Measurements from ENCODE around the gene VAX1.
"Not testable (repeated sequence)": the region's sequence is repeated elsewhere in the genome, so short reads cannot be mapped to it uniquely, and the experiment has no call there.

Gene VAX1

DNA sequence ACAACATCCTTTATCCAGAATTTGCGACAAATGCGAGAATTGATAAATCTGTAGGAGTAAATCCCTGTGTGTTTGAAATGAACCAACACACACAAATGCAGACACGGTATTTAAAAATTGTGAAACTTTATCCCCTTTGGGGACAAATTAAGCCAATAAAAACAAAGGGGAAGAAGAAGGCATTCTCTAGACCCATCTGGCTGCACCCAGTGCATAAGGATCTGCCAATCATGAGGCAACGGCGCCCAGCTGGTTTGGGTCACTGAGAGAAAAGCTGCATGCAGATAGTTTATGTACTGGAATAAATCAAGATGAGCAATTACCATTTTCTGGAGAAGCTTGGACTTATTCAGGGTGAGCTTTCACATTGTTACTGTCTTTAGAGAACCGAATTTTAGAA is 45.7 kb downstream of the VAX1 start:
- no peaks in the 10 kb centered on the region for H3K9me2 ChIP-seq (replicated peaks; ENCODE audit: insufficient read depth, low read length)
- no peak overlapping the region for H3K27ac ChIP-seq (ENCODE audit: low read depth, low read length)
- no peak overlapping the region for H3K4me3 ChIP-seq (ENCODE audit: insufficient read depth, low read length, poor library complexity, severe bottlenecking)
- H3K27me3 ChIP-seq (ENCODE audit: low read length) = no peaks in the 10 kb centered on the region
- no peaks in the 10 kb centered on the region for H3K9me3 ChIP-seq (ENCODE audit: insufficient read depth, low read length)
- H3F3A ChIP-seq (ENCODE audit: insufficient read depth) = no peaks in the 10 kb centered on the region
- H3K79me2 ChIP-seq (ENCODE audit: insufficient read depth, low read length) = no peaks in the 10 kb centered on the region
- H3K36me3 ChIP-seq (ENCODE audit: low read length) = no peaks in the 10 kb centered on the region
- H3K9ac ChIP-seq (ENCODE audit: low read length) = no peak overlapping the region
- H3K4me2 ChIP-seq (ENCODE audit: low read depth, low read length, poor library complexity, severe bottlenecking) = no peak overlapping the region
- no peak overlapping the region for H2AFZ ChIP-seq (ENCODE audit: low read depth, low read length, severe bottlenecking)
- no peak for TF ChIP-seq EZH2phosphoT487 (conservative IDR thresholded peaks at IDR 0.05; ENCODE audit: low read length)
- no peak for TF ChIP-seq CTCF (IDR thresholded peaks at IDR 0.05; ENCODE audit: insufficient read depth, low read length, poor library complexity, severe bottlenecking)
- H4K20me1 ChIP-seq (ENCODE audit: low read depth, low read length) = no peaks in the 10 kb centered on the region

GRCh38 chr10:117090834-117091233 is 47.2 kb downstream of the VAX1 start:
- no peak overlapping the region for H3K27ac ChIP-seq (ENCODE audit: low read depth, low read length)
- no peaks in the 10 kb centered on the region for H3K79me2 ChIP-seq (ENCODE audit: insufficient read depth, low read length)
- no peaks in the 10 kb centered on the region for H3K9me2 ChIP-seq (replicated peaks; ENCODE audit: insufficient read depth, low read length)
- no peak overlapping the region for H3K9ac ChIP-seq (ENCODE audit: low read length)
- no peaks in the 10 kb centered on the region for H3F3A ChIP-seq (ENCODE audit: insufficient read depth)
- no peaks in the 10 kb centered on the region for H4K20me1 ChIP-seq (ENCODE audit: low read depth, low read length)
- TF ChIP-seq CTCF (IDR thresholded peaks at IDR 0.05; ENCODE audit: insufficient read depth, low read length, poor library complexity, severe bottlenecking) = no peak
- TF ChIP-seq EZH2phosphoT487 (conservative IDR thresholded peaks at IDR 0.05; ENCODE audit: low read length) = no peak
- H3K9me3 ChIP-seq (ENCODE audit: insufficient read depth, low read length) = no peaks in the 10 kb centered on the region
- H3K36me3 ChIP-seq (ENCODE audit: low read length) = no peaks in the 10 kb centered on the region
- no peak overlapping the region for H3K4me3 ChIP-seq (ENCODE audit: insufficient read depth, low read length, poor library complexity, severe bottlenecking)
- H2AFZ ChIP-seq (ENCODE audit: low read depth, low read length, severe bottlenecking) = no peak overlapping the region
- no peak overlapping the region for H3K4me2 ChIP-seq (ENCODE audit: low read depth, low read length, poor library complexity, severe bottlenecking)
- no peaks in the 10 kb centered on the region for H3K27me3 ChIP-seq (ENCODE audit: low read length)

DNA sequence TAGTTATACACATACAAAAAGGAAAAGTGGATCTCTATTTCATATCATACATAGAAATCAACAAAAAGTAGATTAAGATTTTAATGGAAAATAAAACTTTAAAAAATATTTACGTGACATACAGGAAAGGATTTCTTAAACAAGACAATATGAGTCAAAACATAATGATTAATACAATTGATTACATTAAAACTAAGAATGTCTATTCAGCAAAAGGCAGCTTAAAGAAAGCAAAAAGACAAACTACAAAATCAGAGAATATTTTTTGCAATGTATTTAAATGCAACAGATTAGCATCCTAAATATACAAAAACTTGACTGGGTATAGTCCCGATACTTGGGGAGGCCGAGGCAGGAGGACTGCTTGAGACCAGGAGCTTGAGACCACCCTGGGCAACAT is 50.5 kb downstream of the VAX1 start:
- Histone ChIP-seq H3K9ac (ENCODE audit: low read length) (no peak overlapping the region), H3K27ac (ENCODE audit: low read depth, low read length) (no peak overlapping the region), H2AFZ (ENCODE audit: low read depth, low read length, severe bottlenecking) (no peak overlapping the region), H3K9me3 (ENCODE audit: insufficient read depth, low read length) (no peaks in the 10 kb centered on the region), H3K36me3 (ENCODE audit: low read length) (no peaks in the 10 kb centered on the region), H4K20me1 (ENCODE audit: low read depth, low read length) (no peaks in the 10 kb centered on the region), H3F3A (ENCODE audit: insufficient read depth) (no peaks in the 10 kb centered on the region), H3K4me2 (ENCODE audit: low read depth, low read length, poor library complexity, severe bottlenecking) (no peak overlapping the region), H3K27me3 (ENCODE audit: low read length) (no peaks in the 10 kb centered on the region), H3K9me2 (replicated peaks; ENCODE audit: insufficient read depth, low read length) (no peaks in the 10 kb centered on the region), H3K4me3 (ENCODE audit: insufficient read depth, low read length, poor library complexity, severe bottlenecking) (no peak overlapping the region), H3K79me2 (ENCODE audit: insufficient read depth, low read length) (no peaks in the 10 kb centered on the region)
- no peak for TF ChIP-seq CTCF (IDR thresholded peaks at IDR 0.05; ENCODE audit: insufficient read depth, low read length, poor library complexity, severe bottlenecking)
- TF ChIP-seq EZH2phosphoT487 (conservative IDR thresholded peaks at IDR 0.05; ENCODE audit: low read length) = no peak

GRCh38 chr10:117086546-117086945 is 51.5 kb downstream of the VAX1 start:
- H3K27me3 ChIP-seq (ENCODE audit: low read length) = no peaks in the 10 kb centered on the region
- H3K4me2 ChIP-seq (ENCODE audit: low read depth, low read length, poor library complexity, severe bottlenecking) = no peak overlapping the region
- H4K20me1 ChIP-seq (ENCODE audit: low read depth, low read length) = no peaks in the 10 kb centered on the region
- H3K4me3 ChIP-seq (ENCODE audit: insufficient read depth, low read length, poor library complexity, severe bottlenecking) = no peak overlapping the region
- no peak overlapping the region for H2AFZ ChIP-seq (ENCODE audit: low read depth, low read length, severe bottlenecking)
- H3K9me3 ChIP-seq (ENCODE audit: insufficient read depth, low read length) = no peaks in the 10 kb centered on the region
- no peaks in the 10 kb centered on the region for H3K36me3 ChIP-seq (ENCODE audit: low read length)
- no peak overlapping the region for H3K27ac ChIP-seq (ENCODE audit: low read depth, low read length)
- no peaks in the 10 kb centered on the region for H3F3A ChIP-seq (ENCODE audit: insufficient read depth)
- TF ChIP-seq EZH2phosphoT487 (conservative IDR thresholded peaks at IDR 0.05; ENCODE audit: low read length) = no peak
- no peak for TF ChIP-seq CTCF (IDR thresholded peaks at IDR 0.05; ENCODE audit: insufficient read depth, low read length, poor library complexity, severe bottlenecking)
- H3K9ac ChIP-seq (ENCODE audit: low read length) = no peak overlapping the region
- H3K9me2 ChIP-seq (replicated peaks; ENCODE audit: insufficient read depth, low read length) = no peaks in the 10 kb centered on the region
- no peaks in the 10 kb centered on the region for H3K79me2 ChIP-seq (ENCODE audit: insufficient read depth, low read length)

- not testable (repeated sequence) for H3K4me3 ChIP-seq (ENCODE audit: insufficient read depth, low read length, poor library complexity, severe bottlenecking); H3F3A ChIP-seq (ENCODE audit: insufficient read depth); H4K20me1 ChIP-seq (ENCODE audit: low read depth, low read length); H2AFZ ChIP-seq (ENCODE audit: low read depth, low read length, severe bottlenecking); H3K4me2 ChIP-seq (ENCODE audit: low read depth, low read length, poor library complexity, severe bottlenecking); H3K9me2 ChIP-seq (replicated peaks; ENCODE audit: insufficient read depth, low read length); H3K9me3 ChIP-seq (ENCODE audit: insufficient read depth, low read length); H3K36me3 ChIP-seq (ENCODE audit: low read length); H3K27me3 ChIP-seq (ENCODE audit: low read length); H3K79me2 ChIP-seq (ENCODE audit: insufficient read depth, low read length); H3K9ac ChIP-seq (ENCODE audit: low read length); H3K27ac ChIP-seq (ENCODE audit: low read depth, low read length)
Measured at GRCh38 chr10:117084421-117085246, 53.4 kb downstream of the VAX1 start.
